Astrocyte (in vitro differentiated cells and primary cell): Measurements from ENCODE around the gene HNF4A.

ENCODE experiments used
- CTCF ChIP-seq: IDR thresholded peaks from 2 replicates; pipeline ENCODE4 v1.5.1; 2011; ENCODE audit warnings: low read depth, mild to moderate bottlenecking, inconsistent platforms, low read length, moderate library complexity; ENCODE audit not compliant: insufficient read depth
- EZH2 ChIP-seq: IDR thresholded peaks from 2 replicates; pipeline ENCODE4 v1.6.1; 2012; ENCODE audit warnings: mild to moderate bottlenecking, low read length, inconsistent platforms; ENCODE audit not compliant: insufficient read depth

- TF ChIP-seq EZH2 (no peak), CTCF (no peak)
These were observed 7.0 kb downstream of the HNF4A start for GRCh38 chr20:44362466-44362940.
